ENCODE data around the gene IRGC. TPM values are rescaled to one million over a fixed set of nuclear protein-coding genes. Genes with fewer than 3 reads are reported as not detected.

Gene IRGC
- total and polyA plus RNA-seq, 2 of the 13 experiments (the other 11 are each of a cell fraction or from before 2014, with no cell fraction given) = not detected

- in situ Hi-C loops (cut with HindIII; ENCODE audit: extremely low pct_ligation_motif_present, low pct_unique_long_range_greater_than_20kb) = no loop called here
- Histone ChIP-seq H3K79me2 (ENCODE audit: insufficient read depth, low read length) (no peaks in the 10 kb centered on the region), H2AFZ (ENCODE audit: low read length) (no peak overlapping the region), H3K9me3 (ENCODE audit: low read length) (peaks cover 11% of the 10 kb centered on the region), H3K4me2 (ENCODE audit: low read depth, low read length) (no peak overlapping the region), H3K27me3 (ENCODE audit: control insufficient read depth in 1 of 2, insufficient read depth in 2 of 2, low read length in 2 of 2) (no peaks in the 10 kb centered on the region; a peak in 1 of 5 replicates), H3K9ac (ENCODE audit: insufficient read depth, low read depth, low read length) (no peak overlapping the region), H3K36me3 (replicated peaks in 1 of 2; ENCODE audit: control insufficient read depth in 1 of 2, insufficient read depth in 2 of 2, low read length in 2 of 2) (no peaks in the 10 kb centered on the region), H3K4me1 (ENCODE audit: insufficient read depth, low read length) (0 out of 2 replicates have a peak, but pooled peaks cover 11% of the 10 kb centered on the region), H4K20me1 (ENCODE audit: insufficient read depth, low read length) (no peaks in the 10 kb centered on the region), H3K27ac (ENCODE audit: extremely low read length, insufficient read depth, low read length) (no peak overlapping the region), H3K4me3 (replicated peaks in 1 of 3; ENCODE audit: insufficient read depth in 1 of 3, low read depth in 2 of 3, low read length in 3 of 3) (no peak overlapping the region)
- ChIA-PET CTCF (ENCODE audit: low intra/inter-chr PET ratio, low total read pairs) (no interaction called here), POLR2A (no interaction called here)
- no peak for TF ChIP-seq BRCA1 (CRISPR knock-in tag; IDR thresholded peaks at IDR 0.05)
- TF ChIP-seq ZNF780A (CRISPR knock-in tag; IDR thresholded peaks at IDR 0.05) = no peak
- TF ChIP-seq ZNF503 (CRISPR knock-in tag; IDR thresholded peaks at IDR 0.05) = no peak
- no peak for TF ChIP-seq GATA4 (IDR thresholded peaks at IDR 0.05; ENCODE audit: borderline replicate concordance, low read depth)
- no peak for TF ChIP-seq PAWR (CRISPR knock-in tag; IDR thresholded peaks at IDR 0.05; ENCODE audit: borderline replicate concordance)
- TF ChIP-seq GATAD1 (CRISPR knock-in tag; IDR thresholded peaks at IDR 0.05) = no peak
- TF ChIP-seq ZNF260 (CRISPR knock-in tag; IDR thresholded peaks at IDR 0.05; ENCODE audit: borderline replicate concordance, low read depth) = no peak
- TF ChIP-seq ZNF124 (CRISPR knock-in tag; IDR thresholded peaks at IDR 0.05) = no peak
- no peak for TF ChIP-seq ETV6 (CRISPR knock-in tag; conservative IDR thresholded peaks at IDR 0.05)
- no peak for TF ChIP-seq CREB1 (IDR thresholded peaks at IDR 0.05)
- no peak for TF ChIP-seq CREB1 (CRISPR knock-in tag; IDR thresholded peaks at IDR 0.05)
- no peak for TF ChIP-seq PLSCR1 (CRISPR knock-in tag; IDR thresholded peaks at IDR 0.05; ENCODE audit: borderline replicate concordance)
- TF ChIP-seq EEA1 (CRISPR knock-in tag; IDR thresholded peaks at IDR 0.05; ENCODE audit: borderline replicate concordance) = no peak
- TF ChIP-seq ZNF274 (CRISPR knock-in tag; IDR thresholded peaks at IDR 0.05) = no peak
- TF ChIP-seq REL (CRISPR knock-in tag; conservative IDR thresholded peaks at IDR 0.05) = no peak
- no peak for TF ChIP-seq KAT8 (CRISPR knock-in tag; IDR thresholded peaks at IDR 0.05)
- TF ChIP-seq ZNF253 (CRISPR knock-in tag; IDR thresholded peaks at IDR 0.05; ENCODE audit: borderline replicate concordance) = no peak
- TF ChIP-seq LBX2 (CRISPR knock-in tag; IDR thresholded peaks at IDR 0.05; ENCODE audit: borderline replicate concordance) = no peak
- no peak for TF ChIP-seq ZBTB44 (CRISPR knock-in tag; IDR thresholded peaks at IDR 0.05)
- TF ChIP-seq ZC3H13 (CRISPR knock-in tag; IDR thresholded peaks at IDR 0.05) = no peak
- no peak for FAIRE-seq
- BruUV-seq (replicated peaks) = no TSS peak
- 33% methylated on average over 3 of the region's 3 CpGs for WGBS (ENCODE audit: low lambda C conversion rate)
- no peak for DNase-seq (ENCODE audit: low spot score)
- intact Hi-C loops (cut with micrococcal nuclease; ENCODE audit: unreplicated experiment) = no loop called here
- ATAC-seq = no peak
Observed at GRCh38 chr19:43713208-43713607, 2.7 kb upstream of the IRGC start.

Data from HepG2 (cell line).